HepG2 (cell line): ENCODE measurements around the gene WDR18. TPM values are rescaled to one million over a fixed set of nuclear protein-coding genes. Genes with fewer than 3 reads are reported as not detected.

Experiments
- BORCS8-MEF2B ChIP-seq: sonication (generic); formaldehyde crosslinking; IDR thresholded peaks from 2 replicates; pipeline ENCODE4 v1.8.0; 2022; ENCODE audit warnings: mild to moderate bottlenecking, missing genetic modification reagents
- FOSL2 ChIP-seq: sonication (generic); formaldehyde crosslinking; IDR thresholded peaks from 2 replicates; pipeline ENCODE4 v1.4.0; 2020; ENCODE audit warnings: missing genetic modification reagents
- ISX ChIP-seq: sonication (generic); formaldehyde crosslinking; conservative IDR thresholded peaks from 2 replicates; pipeline ENCODE4 v1.5.0; 2020; ENCODE audit warnings: missing genetic modification reagents
- KDM4B ChIP-seq: sonication (generic); formaldehyde crosslinking; IDR thresholded peaks from 2 replicates; pipeline ENCODE4 v1.4.0; 2020; ENCODE audit warnings: missing genetic modification reagents
- NCOA5 ChIP-seq: sonication (generic); formaldehyde crosslinking; IDR thresholded peaks from 2 replicates; pipeline ENCODE4 v1.4.0; 2020; ENCODE audit warnings: missing genetic modification reagents
- PHF5A ChIP-seq: IDR thresholded peaks from one replicate; pipeline ENCODE4 v1.6.1; 2018; ENCODE audit warnings: low read depth, missing genetic modification reagents; ENCODE audit not compliant: unreplicated experiment
- SRF ChIP-seq: IDR thresholded peaks from 2 replicates; pipeline ENCODE4 v1.6.1; 2011; ENCODE audit warnings: mild to moderate bottlenecking, low read depth, low read length, moderate library complexity
- XBP1 ChIP-seq: sonication (generic); formaldehyde crosslinking; IDR thresholded peaks from 2 replicates; pipeline ENCODE4 v1.5.0; 2020; ENCODE audit warnings: missing genetic modification reagents
- YY1 ChIP-seq: IDR thresholded peaks from 2 replicates; pipeline ENCODE4 v1.6.1; 2011; ENCODE audit warnings: low read length, low read depth, moderate library complexity, mild to moderate bottlenecking; ENCODE audit not compliant: insufficient read depth, insufficient replicate concordance
- ZNF30 ChIP-seq: sonication (generic); formaldehyde crosslinking; IDR thresholded peaks from 2 replicates; pipeline ENCODE4 v1.5.0; 2020; ENCODE audit warnings: mild to moderate bottlenecking, missing genetic modification reagents
- ZNF432 ChIP-seq: sonication (generic); formaldehyde crosslinking; IDR thresholded peaks from 2 replicates; pipeline ENCODE4 v1.5.0; 2020; ENCODE audit warnings: missing genetic modification reagents, mild to moderate bottlenecking, borderline replicate concordance
- ZNF605 ChIP-seq: sonication (generic); formaldehyde crosslinking; IDR thresholded peaks from 2 replicates; pipeline ENCODE4 v1.8.0; 2022; ENCODE audit warnings: mild to moderate bottlenecking, missing genetic modification reagents
- polyA plus RNA-seq, 8 experiments: library from polyadenylated mRNA; depleted of rRNA in 3 of 8; stranded (reverse) in 7 of 8; unstranded in 1 of 8; fragments of >200 nt; fragmentation: Illumina TruSeq in 4 of 8; extraction: Trizol in 4 of 8; gene quantifications; 2 replicates each; pipeline versions ENCODE4 v1.2.1 to v1.2.3, GENCODE V29; 2011 to 2016; ENCODE audit warnings: low read depth in 4 of 8, missing spikeins in 1 of 8, mixed read lengths in 1 of 8; ENCODE audit not compliant: insufficient read depth in 1 of 8
- total RNA-seq, 5 experiments: library from RNA; depleted of rRNA; stranded (reverse); fragments of >200 nt; fragmentation: Illumina TruSeq; extraction: Trizol; gene quantifications; 2 replicates each; pipeline ENCODE4 v1.2.3, GENCODE V29; 2016; ENCODE audit warnings: low read depth in 1 of 5
- TF ChIP-seq, protein P1 (sequence below): sonication (generic); formaldehyde crosslinking; IDR thresholded peaks from 2 replicates; pipeline ENCODE4 v1.4.0; 2020; ENCODE audit warnings: missing genetic modification reagents
- TF ChIP-seq, protein P2 (sequence below): sonication (generic); formaldehyde crosslinking; IDR thresholded peaks from 2 replicates; pipeline ENCODE4 v1.5.0; 2020; ENCODE audit warnings: missing genetic modification reagents, mild to moderate bottlenecking, borderline replicate concordance
- TF ChIP-seq, protein P3 (sequence below): IDR thresholded peaks from 2 replicates; pipeline ENCODE4 v1.6.1; 2016; ENCODE audit warnings: low read depth
- TF ChIP-seq, protein P4 (sequence below): IDR thresholded peaks from 2 replicates; pipeline ENCODE4 v1.6.1; 2012; ENCODE audit warnings: low read length, improper control_type of control experiment
- TF ChIP-seq, protein P5 (sequence below): sonication (generic); formaldehyde crosslinking; IDR thresholded peaks from 2 replicates; pipeline ENCODE4 v1.4.0; 2020; ENCODE audit warnings: missing genetic modification reagents

WDR18 gene
- total and polyA plus RNA-seq, 2 of the 13 experiments (the other 11 are each of a cell fraction or from before 2014, with no cell fraction given) = 36.4 to 47.6 TPM

DNA sequence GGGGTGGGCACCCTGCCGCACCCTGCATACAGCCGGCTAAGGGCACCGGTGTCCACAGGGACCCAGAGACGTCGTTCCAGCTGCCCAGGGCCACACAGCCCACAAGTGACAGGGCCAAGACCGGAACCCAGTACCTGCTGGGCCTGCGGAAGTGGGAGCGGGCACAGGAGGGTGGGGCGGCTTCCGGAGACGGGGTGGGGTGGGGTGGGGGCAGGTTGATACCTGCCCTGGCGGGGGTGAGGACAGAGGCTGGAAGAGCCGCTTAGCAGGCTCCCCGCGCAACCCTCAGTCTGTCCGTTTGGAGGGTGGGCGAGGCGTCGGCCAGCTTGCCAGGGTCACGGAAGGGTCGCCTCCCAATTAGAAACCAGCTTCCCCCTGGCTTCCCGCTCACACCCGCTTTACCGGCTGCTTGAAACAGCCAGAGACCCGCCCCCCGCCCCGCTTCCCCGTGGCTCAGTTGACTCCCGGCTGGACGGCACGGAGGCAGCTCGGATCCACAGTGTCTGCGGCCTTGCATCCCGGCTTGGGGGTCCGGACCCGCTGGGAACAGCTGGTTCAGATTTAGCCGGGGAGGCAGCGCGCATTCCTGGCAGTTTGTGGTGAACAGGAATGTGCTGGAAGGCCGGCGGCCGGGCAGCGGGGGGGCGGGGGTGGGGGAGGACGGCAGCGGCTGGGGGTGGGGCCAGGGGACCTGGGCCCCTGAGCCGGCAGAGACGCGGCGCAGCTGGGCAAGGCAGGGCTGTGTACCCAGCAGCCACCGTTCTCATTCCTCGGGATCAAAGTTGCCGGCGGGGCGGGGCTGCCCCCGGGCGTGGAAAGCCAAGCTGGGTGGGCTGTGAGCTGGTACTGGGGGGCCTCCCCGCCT, 44.1 kb downstream of the WDR18 start (continued):
- TF ChIP-seq, protein P1, sequence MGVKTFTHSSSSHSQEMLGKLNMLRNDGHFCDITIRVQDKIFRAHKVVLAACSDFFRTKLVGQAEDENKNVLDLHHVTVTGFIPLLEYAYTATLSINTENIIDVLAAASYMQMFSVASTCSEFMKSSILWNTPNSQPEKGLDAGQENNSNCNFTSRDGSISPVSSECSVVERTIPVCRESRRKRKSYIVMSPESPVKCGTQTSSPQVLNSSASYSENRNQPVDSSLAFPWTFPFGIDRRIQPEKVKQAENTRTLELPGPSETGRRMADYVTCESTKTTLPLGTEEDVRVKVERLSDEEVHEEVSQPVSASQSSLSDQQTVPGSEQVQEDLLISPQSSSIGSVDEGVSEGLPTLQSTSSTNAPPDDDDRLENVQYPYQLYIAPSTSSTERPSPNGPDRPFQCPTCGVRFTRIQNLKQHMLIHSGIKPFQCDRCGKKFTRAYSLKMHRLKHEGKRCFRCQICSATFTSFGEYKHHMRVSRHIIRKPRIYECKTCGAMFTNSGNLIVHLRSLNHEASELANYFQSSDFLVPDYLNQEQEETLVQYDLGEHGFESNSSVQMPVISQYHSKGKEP = no peak
- TF ChIP-seq PHF5A (CRISPR knock-in tag) (no peak), SRF (no peak), FOSL2 (CRISPR knock-in tag) (no peak), ISX (CRISPR knock-in tag) (no peak), YY1 (no peak), NCOA5 (CRISPR knock-in tag) (no peak), ZNF30 (CRISPR knock-in tag) (no peak), ZNF432 (CRISPR knock-in tag) (no peak), KDM4B (CRISPR knock-in tag) (no peak), XBP1 (CRISPR knock-in tag) (no peak), BORCS8-MEF2B (CRISPR knock-in tag) (no peak), ZNF605 (no peak)
- TF ChIP-seq, protein P2, sequence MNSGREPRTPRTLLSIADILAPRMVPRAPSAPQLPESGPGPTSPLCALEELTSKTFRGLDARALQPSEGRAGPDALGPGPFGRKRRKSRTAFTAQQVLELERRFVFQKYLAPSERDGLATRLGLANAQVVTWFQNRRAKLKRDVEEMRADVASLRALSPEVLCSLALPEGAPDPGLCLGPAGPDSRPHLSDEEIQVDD = no peak
- TF ChIP-seq, protein P3, sequence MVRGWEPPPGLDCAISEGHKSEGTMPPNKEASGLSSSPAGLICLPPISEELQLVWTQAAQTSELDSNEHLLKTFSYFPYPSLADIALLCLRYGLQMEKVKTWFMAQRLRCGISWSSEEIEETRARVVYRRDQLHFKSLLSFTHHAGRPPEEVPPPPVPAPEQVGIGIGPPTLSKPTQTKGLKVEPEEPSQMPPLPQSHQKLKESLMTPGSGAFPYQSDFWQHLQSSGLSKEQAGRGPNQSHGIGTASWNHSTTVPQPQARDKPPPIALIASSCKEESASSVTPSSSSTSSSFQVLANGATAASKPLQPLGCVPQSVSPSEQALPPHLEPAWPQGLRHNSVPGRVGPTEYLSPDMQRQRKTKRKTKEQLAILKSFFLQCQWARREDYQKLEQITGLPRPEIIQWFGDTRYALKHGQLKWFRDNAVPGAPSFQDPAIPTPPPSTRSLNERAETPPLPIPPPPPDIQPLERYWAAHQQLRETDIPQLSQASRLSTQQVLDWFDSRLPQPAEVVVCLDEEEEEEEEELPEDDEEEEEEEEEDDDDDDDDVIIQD (CRISPR knock-in tag) = no peak
- TF ChIP-seq, protein P4, sequence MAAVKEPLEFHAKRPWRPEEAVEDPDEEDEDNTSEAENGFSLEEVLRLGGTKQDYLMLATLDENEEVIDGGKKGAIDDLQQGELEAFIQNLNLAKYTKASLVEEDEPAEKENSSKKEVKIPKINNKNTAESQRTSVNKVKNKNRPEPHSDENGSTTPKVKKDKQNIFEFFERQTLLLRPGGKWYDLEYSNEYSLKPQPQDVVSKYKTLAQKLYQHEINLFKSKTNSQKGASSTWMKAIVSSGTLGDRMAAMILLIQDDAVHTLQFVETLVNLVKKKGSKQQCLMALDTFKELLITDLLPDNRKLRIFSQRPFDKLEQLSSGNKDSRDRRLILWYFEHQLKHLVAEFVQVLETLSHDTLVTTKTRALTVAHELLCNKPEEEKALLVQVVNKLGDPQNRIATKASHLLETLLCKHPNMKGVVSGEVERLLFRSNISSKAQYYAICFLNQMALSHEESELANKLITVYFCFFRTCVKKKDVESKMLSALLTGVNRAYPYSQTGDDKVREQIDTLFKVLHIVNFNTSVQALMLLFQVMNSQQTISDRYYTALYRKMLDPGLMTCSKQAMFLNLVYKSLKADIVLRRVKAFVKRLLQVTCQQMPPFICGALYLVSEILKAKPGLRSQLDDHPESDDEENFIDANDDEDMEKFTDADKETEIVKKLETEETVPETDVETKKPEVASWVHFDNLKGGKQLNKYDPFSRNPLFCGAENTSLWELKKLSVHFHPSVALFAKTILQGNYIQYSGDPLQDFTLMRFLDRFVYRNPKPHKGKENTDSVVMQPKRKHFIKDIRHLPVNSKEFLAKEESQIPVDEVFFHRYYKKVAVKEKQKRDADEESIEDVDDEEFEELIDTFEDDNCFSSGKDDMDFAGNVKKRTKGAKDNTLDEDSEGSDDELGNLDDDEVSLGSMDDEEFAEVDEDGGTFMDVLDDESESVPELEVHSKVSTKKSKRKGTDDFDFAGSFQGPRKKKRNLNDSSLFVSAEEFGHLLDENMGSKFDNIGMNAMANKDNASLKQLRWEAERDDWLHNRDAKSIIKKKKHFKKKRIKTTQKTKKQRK = no peak
- TF ChIP-seq, protein P5, sequence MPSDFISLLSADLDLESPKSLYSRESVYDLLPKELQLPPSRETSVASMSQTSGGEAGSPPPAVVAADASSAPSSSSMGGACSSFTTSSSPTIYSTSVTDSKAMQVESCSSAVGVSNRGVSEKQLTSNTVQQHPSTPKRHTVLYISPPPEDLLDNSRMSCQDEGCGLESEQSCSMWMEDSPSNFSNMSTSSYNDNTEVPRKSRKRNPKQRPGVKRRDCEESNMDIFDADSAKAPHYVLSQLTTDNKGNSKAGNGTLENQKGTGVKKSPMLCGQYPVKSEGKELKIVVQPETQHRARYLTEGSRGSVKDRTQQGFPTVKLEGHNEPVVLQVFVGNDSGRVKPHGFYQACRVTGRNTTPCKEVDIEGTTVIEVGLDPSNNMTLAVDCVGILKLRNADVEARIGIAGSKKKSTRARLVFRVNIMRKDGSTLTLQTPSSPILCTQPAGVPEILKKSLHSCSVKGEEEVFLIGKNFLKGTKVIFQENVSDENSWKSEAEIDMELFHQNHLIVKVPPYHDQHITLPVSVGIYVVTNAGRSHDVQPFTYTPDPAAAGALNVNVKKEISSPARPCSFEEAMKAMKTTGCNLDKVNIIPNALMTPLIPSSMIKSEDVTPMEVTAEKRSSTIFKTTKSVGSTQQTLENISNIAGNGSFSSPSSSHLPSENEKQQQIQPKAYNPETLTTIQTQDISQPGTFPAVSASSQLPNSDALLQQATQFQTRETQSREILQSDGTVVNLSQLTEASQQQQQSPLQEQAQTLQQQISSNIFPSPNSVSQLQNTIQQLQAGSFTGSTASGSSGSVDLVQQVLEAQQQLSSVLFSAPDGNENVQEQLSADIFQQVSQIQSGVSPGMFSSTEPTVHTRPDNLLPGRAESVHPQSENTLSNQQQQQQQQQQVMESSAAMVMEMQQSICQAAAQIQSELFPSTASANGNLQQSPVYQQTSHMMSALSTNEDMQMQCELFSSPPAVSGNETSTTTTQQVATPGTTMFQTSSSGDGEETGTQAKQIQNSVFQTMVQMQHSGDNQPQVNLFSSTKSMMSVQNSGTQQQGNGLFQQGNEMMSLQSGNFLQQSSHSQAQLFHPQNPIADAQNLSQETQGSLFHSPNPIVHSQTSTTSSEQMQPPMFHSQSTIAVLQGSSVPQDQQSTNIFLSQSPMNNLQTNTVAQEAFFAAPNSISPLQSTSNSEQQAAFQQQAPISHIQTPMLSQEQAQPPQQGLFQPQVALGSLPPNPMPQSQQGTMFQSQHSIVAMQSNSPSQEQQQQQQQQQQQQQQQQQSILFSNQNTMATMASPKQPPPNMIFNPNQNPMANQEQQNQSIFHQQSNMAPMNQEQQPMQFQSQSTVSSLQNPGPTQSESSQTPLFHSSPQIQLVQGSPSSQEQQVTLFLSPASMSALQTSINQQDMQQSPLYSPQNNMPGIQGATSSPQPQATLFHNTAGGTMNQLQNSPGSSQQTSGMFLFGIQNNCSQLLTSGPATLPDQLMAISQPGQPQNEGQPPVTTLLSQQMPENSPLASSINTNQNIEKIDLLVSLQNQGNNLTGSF (CRISPR knock-in tag) = no peak
